GM13977 (cell line): ENCODE data around the gene DCT.

Experiments used
- DNase-seq: peaks from one replicate; pipeline ENCODE4 v3.0.0; 2012; ENCODE audit warnings: low spot score
- CTCF ChIP-seq: IDR thresholded peaks from 2 replicates; pipeline ENCODE4 v1.5.1; 2012; ENCODE audit warnings: mild to moderate bottlenecking, control low read depth; ENCODE audit not compliant: insufficient read depth; ENCODE audit errors: extremely low read depth, missing control alignments
- in situ Hi-C: fragments of 300-500 bp; cut with MboI; formaldehyde crosslinking; loops from one replicate; pipeline ENCODE4 v1.12.0; 2022; ENCODE audit warnings: low sequenced_read_pairs, low pct_unique_long_range_greater_than_20kb, mixed read lengths, inconsistent platforms; ENCODE audit not compliant: unreplicated experiment

DCT gene

GRCh38 chr13:94487043-94487442, 7.6 kb upstream of the DCT start:
- in situ Hi-C loops: no loop called here
- no peak for DNase-seq

GRCh38 chr13:94483970-94484369, 4.5 kb upstream of the DCT start:
- in situ Hi-C loops: no loop called here
- TF ChIP-seq CTCF: no peak
- no peak for DNase-seq

More at GRCh38 chr13:94487043-94487442, 7.6 kb upstream of the DCT start:
- TF ChIP-seq CTCF: no peak

GRCh38 chr13:94481941-94482340, 2.5 kb upstream of the DCT start:
- TF ChIP-seq CTCF: no peak
- DNase-seq: no peak

GRCh38 chr13:94480672-94481145, 1.2 kb upstream of the DCT start:
- TF ChIP-seq CTCF: no peak
- DNase-seq: no peak
- in situ Hi-C loops: no loop called here

More at GRCh38 chr13:94481941-94482340, 2.5 kb upstream of the DCT start:
- in situ Hi-C loops: no loop called here

- no peak for TF ChIP-seq CTCF
- in situ Hi-C loops: no loop called here
- DNase-seq: no peak
Measured at GRCh38 chr13:94478913-94479312, 569 bp downstream of the DCT start.

GRCh38 chr13:94470126-94470525, 9.4 kb downstream of the DCT start:
- in situ Hi-C loops: no loop called here
- no peak for DNase-seq
- TF ChIP-seq CTCF: no peak

GRCh38 chr13:94464771-94465170, 14.7 kb downstream of the DCT start:
- DNase-seq: no peak

More at GRCh38 chr13:94464771-94465170, 14.7 kb downstream of the DCT start:
- no peak for TF ChIP-seq CTCF
- in situ Hi-C loops: no loop called here
